Endothelial cell of umbilical vein (primary cell): ENCODE results near the gene ASIC1. TPM values are rescaled to one million over a fixed set of nuclear protein-coding genes. Genes with fewer than 3 reads are reported as not detected.

Source experiments
- BruUV-seq: library from RNA; stranded (reverse); fragments of 400-500 nt; replicated peaks from 2 replicates; lab custom pipeline; 2021; lab: Mats Ljungman, UMichigan
- CTCF ChIA-PET: fragments of 300-600, 350-600 bp; sonication (Branson Sonifier 250); formaldehyde crosslinking; loops from one replicate; lab custom pipeline; 2021; ENCODE audit warnings: antibody characterized with exemption, inconsistent platforms; lab: Charles Lee
- POLR2A ChIA-PET: fragments of 300-600, 350-600 bp; sonication (Branson Sonifier 250); formaldehyde crosslinking; loops from one replicate; lab custom pipeline; 2021; ENCODE audit warnings: antibody characterized with exemption, inconsistent platforms; lab: Charles Lee
- DNase-seq: peaks from one replicate; pipeline ENCODE4 v3.0.0-alpha.2; 2011; ENCODE audit warnings: low read depth, low spot score
- FAIRE-seq: peaks from 2 replicates; lab custom pipeline; 2011; peaks lifted over from hg19 to GRCh38; lab: Jason Lieb, UNC
- H2AFZ ChIP-seq: 2 replicates; pipeline ENCODE4 v1.6.0; 2012; ENCODE audit warnings: low read depth, low read length, control low read depth, inconsistent platforms
- H3K27ac ChIP-seq: 2 replicates; pipeline ENCODE4 v1.5.1; 2011; ENCODE audit warnings: low read depth, mild to moderate bottlenecking, control low read depth, low read length, moderate library complexity; ENCODE audit not compliant: insufficient read depth
- H3K27me3 ChIP-seq, 2 experiments: 2 replicates each; pipeline versions ENCODE4 v1.6.0 to v1.6.1; 2011; ENCODE audit warnings: low read length in 2 of 2, mixed read lengths in 1 of 2; ENCODE audit not compliant: control insufficient read depth in 2 of 2, insufficient read depth in 2 of 2
- H3K36me3 ChIP-seq, 2 experiments: 2 replicates in 1 of 2; 3 replicates in 1 of 2; pipeline ENCODE4 v1.5.1; 2011; ENCODE audit warnings: low read length in 2 of 2, mild to moderate bottlenecking in 1 of 2, moderate library complexity in 1 of 2; ENCODE audit not compliant: control insufficient read depth in 2 of 2, insufficient read depth in 2 of 2; ENCODE audit errors: extremely low read depth in 1 of 2
- H3K4me1 ChIP-seq: 3 replicates; pipeline ENCODE4 v1.5.1; 2011; ENCODE audit warnings: mild to moderate bottlenecking, low read length; ENCODE audit not compliant: control insufficient read depth, insufficient read depth; ENCODE audit errors: extremely low read depth
- H3K4me2 ChIP-seq: 2 replicates; pipeline ENCODE4 v1.6.1; 2011; ENCODE audit warnings: low read length, control low read depth, mixed read lengths; ENCODE audit not compliant: insufficient read depth
- H3K4me3 ChIP-seq, 3 experiments: fragments of 200-600 bp in 1 of 3; sonication (generic), shearing (Covaris generic) in 1 of 3; replicated peaks in 1 of 3; 2 replicates each; pipeline ENCODE4 v1.5.1; 2011 to 2016; ENCODE audit warnings: control low read depth in 3 of 3, low read length in 3 of 3, mild to moderate bottlenecking in 2 of 3, inconsistent platforms in 1 of 3, low read depth in 1 of 3, moderate library complexity in 1 of 3; ENCODE audit not compliant: insufficient read depth in 1 of 3
- H3K79me2 ChIP-seq: 2 replicates; pipeline ENCODE4 v1.6.0; 2012; ENCODE audit warnings: low read length, inconsistent platforms; ENCODE audit not compliant: control insufficient read depth, insufficient read depth
- H3K9ac ChIP-seq: replicated peaks from 2 replicates; pipeline ENCODE3; 2011; ENCODE audit warnings: low read length, control low read depth; ENCODE audit not compliant: insufficient read depth; ENCODE audit errors: extremely low read depth
- H3K9me1 ChIP-seq: replicated peaks from 3 replicates; pipeline ENCODE4 v1.6.0; 2011; ENCODE audit warnings: mild to moderate bottlenecking, low read length; ENCODE audit not compliant: control insufficient read depth, insufficient read depth; ENCODE audit errors: extremely low read depth
- H3K9me3 ChIP-seq: replicated peaks from 2 replicates; pipeline ENCODE4 v1.5.1; 2012; ENCODE audit warnings: low read length, inconsistent platforms; ENCODE audit not compliant: control insufficient read depth, insufficient read depth
- H4K20me1 ChIP-seq: replicated peaks from 2 replicates; pipeline ENCODE3; 2011; ENCODE audit warnings: mild to moderate bottlenecking, low read length; ENCODE audit not compliant: control insufficient read depth, insufficient read depth; ENCODE audit errors: extremely low read depth
- EZH2 ChIP-seq: IDR thresholded peaks from 2 replicates; pipeline ENCODE4 v1.6.1; 2012; ENCODE audit warnings: borderline replicate concordance, low read depth, mild to moderate bottlenecking, moderate library complexity, low read length, inconsistent platforms; ENCODE audit not compliant: severe bottlenecking
- FOS ChIP-seq: IDR thresholded peaks from 2 replicates; pipeline ENCODE4 v1.6.1; 2011; ENCODE audit warnings: mild to moderate bottlenecking, low read length, moderate library complexity, borderline replicate concordance; ENCODE audit not compliant: insufficient read depth
- GATA2 ChIP-seq: IDR thresholded peaks from 2 replicates; pipeline ENCODE4 v1.7.0; 2011; ENCODE audit warnings: low read depth, mild to moderate bottlenecking, moderate library complexity, mixed read lengths, low read length; ENCODE audit not compliant: insufficient read length, insufficient read depth
- JUN ChIP-seq: IDR thresholded peaks from 2 replicates; pipeline ENCODE4 v1.6.1; 2011; ENCODE audit warnings: borderline replicate concordance, low read depth; ENCODE audit not compliant: insufficient read length, insufficient read depth
- MYC ChIP-seq: IDR thresholded peaks from one replicate; pipeline ENCODE4 v1.6.1; 2011; ENCODE audit warnings: mild to moderate bottlenecking, low read depth, low read length
- POLR2A ChIP-seq: IDR thresholded peaks from 2 replicates; pipeline ENCODE4 v1.6.1; 2012; ENCODE audit warnings: low read depth, mild to moderate bottlenecking, control low read depth, low read length
- POLR2AphosphoS5 ChIP-seq: IDR thresholded peaks from 2 replicates; pipeline ENCODE4 v1.6.1; 2012; ENCODE audit warnings: low read depth, mild to moderate bottlenecking, control low read depth, low read length, moderate library complexity; ENCODE audit not compliant: insufficient read depth
- dilution Hi-C: fragments of 300-500 bp; cut with MboI; formaldehyde crosslinking; loops from one replicate; pipeline ENCODE4 v1.15.0; 2019; ENCODE audit warnings: low sequenced_read_pairs; ENCODE audit not compliant: extremely low pct_ligation_motif_present
- intact Hi-C: fragments of 100-400 bp; cut with micrococcal nuclease; formaldehyde crosslinking; loops from one replicate; pipeline ENCODE4 v1.10.0; 2022
- polyA plus RNA-seq, 4 experiments: library from polyadenylated mRNA; depleted of rRNA in 3 of 4; stranded (reverse) in 3 of 4; unstranded in 1 of 4; fragments of >200 nt; gene quantifications; 2 replicates each; pipeline versions ENCODE4 v1.2.1 to v1.2.3, GENCODE V29; 2011 to 2012; ENCODE audit warnings: missing spikeins in 1 of 4
- total RNA-seq: library from RNA; stranded (reverse); gene quantifications from 2 replicates; pipeline ENCODE4 v1.2.3, GENCODE V29; 2021
- TF ChIP-seq, protein P1 (sequence below): IDR thresholded peaks from 2 replicates; pipeline ENCODE4 v1.6.1; 2011; ENCODE audit not compliant: insufficient read depth, insufficient read length
- TF ChIP-seq, protein P2 (sequence below), 2 donors: IDR thresholded peaks; 1 replicate in 1 of 2; 2 replicates in 1 of 2; pipeline ENCODE4 v1.5.1; 2011; ENCODE audit warnings: low read length in 2 of 2, mild to moderate bottlenecking in 2 of 2, moderate library complexity in 2 of 2, control low read depth in 1 of 2, inconsistent platforms in 1 of 2, low read depth in 1 of 2; ENCODE audit not compliant: insufficient read depth in 1 of 2; ENCODE audit errors: extremely low read depth in 1 of 2

ASIC1 gene
- total and polyA plus RNA-seq, 2 donors (not counting 3 experiments of a cell fraction or from before 2014, with no cell fraction given): 0.53 to 0.66 TPM

- H3K27me3 ChIP-seq: no peaks in the 10 kb centered on the region
- no peak for TF ChIP-seq POLR2A
- TF ChIP-seq JUN: no peak
- no peak for TF ChIP-seq FOS
- TF ChIP-seq, protein P1, sequence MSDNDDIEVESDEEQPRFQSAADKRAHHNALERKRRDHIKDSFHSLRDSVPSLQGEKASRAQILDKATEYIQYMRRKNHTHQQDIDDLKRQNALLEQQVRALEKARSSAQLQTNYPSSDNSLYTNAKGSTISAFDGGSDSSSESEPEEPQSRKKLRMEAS: no peak
- no peak for TF ChIP-seq POLR2AphosphoS5
- FAIRE-seq (no peak), DNase-seq (no peak)
- ChIA-PET POLR2A (no interaction called here), CTCF (interaction anchor here (1.0 to 1.5 kb wide), 3 partner anchors 12 to 59 kb away, joined by 3 to 10 read pairs (median 3); partner anchors contain the start of gene SMARCD1)
- intact Hi-C loops: no loop called here
- no peak overlapping the region for H3K4me2 ChIP-seq
- peaks cover 0 to 6% of the 10 kb centered on the region in 2 experiments for H3K36me3 ChIP-seq
- H3K9me1 ChIP-seq: no peaks in the 10 kb centered on the region
- BruUV-seq: no TSS peak
- H3K27ac ChIP-seq: no peak overlapping the region
- dilution Hi-C loops: no loop called here
- no peak overlapping the region for H2AFZ ChIP-seq
- H4K20me1 ChIP-seq: no peaks in the 10 kb centered on the region
- peaks cover 9% of the 10 kb centered on the region for H3K79me2 ChIP-seq
- no peak overlapping the region for H3K9ac ChIP-seq
- peaks cover 3% of the 10 kb centered on the region for H3K4me1 ChIP-seq
- no peaks in the 10 kb centered on the region for H3K9me3 ChIP-seq
- no peak overlapping the region for H3K4me3 ChIP-seq
Observed at GRCh38 chr12:50117057-50117622, 59.7 kb downstream of the ASIC1 start.

DNA sequence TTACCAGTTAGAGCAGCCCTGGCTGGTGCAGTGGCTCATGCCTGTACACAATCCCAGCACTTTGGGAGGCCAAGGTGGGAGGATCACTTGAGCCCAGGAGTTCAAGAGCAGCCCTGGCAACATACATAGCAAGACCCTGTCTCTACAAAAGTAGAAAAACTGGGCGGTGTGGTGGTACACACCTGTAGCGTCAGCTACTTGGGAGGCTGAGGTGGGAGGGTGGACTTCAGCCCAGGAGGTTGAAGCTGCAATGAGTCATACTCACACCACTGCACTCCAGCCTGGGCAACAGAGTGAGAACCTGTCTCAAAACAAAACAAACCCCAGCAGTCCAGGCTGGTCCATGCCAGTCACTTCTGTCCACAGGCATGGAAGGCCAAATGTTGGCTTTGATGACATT is 62.0 kb downstream of the ASIC1 start:
- TF ChIP-seq EZH2: no peak
- no peak for TF ChIP-seq FOS
- TF ChIP-seq, protein P1: no peak
- TF ChIP-seq JUN: no peak
- TF ChIP-seq, protein P2, sequence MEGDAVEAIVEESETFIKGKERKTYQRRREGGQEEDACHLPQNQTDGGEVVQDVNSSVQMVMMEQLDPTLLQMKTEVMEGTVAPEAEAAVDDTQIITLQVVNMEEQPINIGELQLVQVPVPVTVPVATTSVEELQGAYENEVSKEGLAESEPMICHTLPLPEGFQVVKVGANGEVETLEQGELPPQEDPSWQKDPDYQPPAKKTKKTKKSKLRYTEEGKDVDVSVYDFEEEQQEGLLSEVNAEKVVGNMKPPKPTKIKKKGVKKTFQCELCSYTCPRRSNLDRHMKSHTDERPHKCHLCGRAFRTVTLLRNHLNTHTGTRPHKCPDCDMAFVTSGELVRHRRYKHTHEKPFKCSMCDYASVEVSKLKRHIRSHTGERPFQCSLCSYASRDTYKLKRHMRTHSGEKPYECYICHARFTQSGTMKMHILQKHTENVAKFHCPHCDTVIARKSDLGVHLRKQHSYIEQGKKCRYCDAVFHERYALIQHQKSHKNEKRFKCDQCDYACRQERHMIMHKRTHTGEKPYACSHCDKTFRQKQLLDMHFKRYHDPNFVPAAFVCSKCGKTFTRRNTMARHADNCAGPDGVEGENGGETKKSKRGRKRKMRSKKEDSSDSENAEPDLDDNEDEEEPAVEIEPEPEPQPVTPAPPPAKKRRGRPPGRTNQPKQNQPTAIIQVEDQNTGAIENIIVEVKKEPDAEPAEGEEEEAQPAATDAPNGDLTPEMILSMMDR (IDR thresholded peaks at IDR 0.05; ENCODE audit: extremely low read depth in 1 of 2, insufficient read depth in 1 of 2, low read depth in 1 of 2, low read length in 2 of 2): no peak
- TF ChIP-seq GATA2: no peak
- no peak for TF ChIP-seq MYC
- TF ChIP-seq POLR2A: no peak
- no peak for TF ChIP-seq POLR2AphosphoS5
- DNase-seq: no peak
- ChIA-PET POLR2A (interaction anchor here (0.6 kb wide), 1 partner anchor 534 kb away, joined by 5 read pairs; no protein-coding TSS in a partner anchor), CTCF (no interaction called here)
- no peak overlapping the region for H3K4me3 ChIP-seq
- no peak overlapping the region for H3K9ac ChIP-seq
- no peaks in the 10 kb centered on the region for H4K20me1 ChIP-seq
- FAIRE-seq: no peak
- H3K27me3 ChIP-seq: no peaks in the 10 kb centered on the region
- H3K4me1 ChIP-seq: no peaks in the 10 kb centered on the region
- no TSS peak for BruUV-seq
- peaks cover 0 to 8% of the 10 kb centered on the region in 2 experiments for H3K36me3 ChIP-seq
- dilution Hi-C loops (no loop called here), intact Hi-C loops (no loop called here)
- H3K79me2 ChIP-seq: peaks cover 2% of the 10 kb centered on the region
- no peaks in the 10 kb centered on the region for H3K9me3 ChIP-seq
- no peaks in the 10 kb centered on the region for H3K9me1 ChIP-seq
- no peak overlapping the region for H2AFZ ChIP-seq
- H3K27ac ChIP-seq: no peak overlapping the region
- no peak overlapping the region for H3K4me2 ChIP-seq
